Measurements from ENCODE around the gene MEIOB.
"Not testable (repeated sequence)": the region's sequence is repeated elsewhere in the genome, so short reads cannot be mapped to it uniquely, and the experiment has no call there.

The MEIOB gene

DNA sequence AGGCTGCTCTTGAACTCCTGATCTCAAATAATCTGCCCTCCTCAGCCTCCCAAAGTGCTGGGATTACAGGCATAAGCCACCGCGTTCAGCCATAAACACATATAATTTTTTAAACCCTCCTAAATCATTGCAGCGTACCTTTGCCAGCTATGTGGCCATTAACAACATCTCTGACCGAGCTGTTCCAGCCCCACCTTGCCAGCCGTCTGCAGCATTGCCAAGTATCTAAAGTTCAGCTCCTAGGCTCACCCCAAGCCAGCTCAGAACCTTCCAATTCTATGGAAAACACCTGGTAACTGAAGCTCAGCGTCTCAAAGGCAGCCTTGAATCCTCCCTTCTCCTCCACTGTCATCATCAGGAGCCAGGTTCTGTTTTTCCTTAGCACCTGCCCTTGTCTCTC, 5.1 kb upstream of the MEIOB start:
- no peak for DNase-seq

DNA sequence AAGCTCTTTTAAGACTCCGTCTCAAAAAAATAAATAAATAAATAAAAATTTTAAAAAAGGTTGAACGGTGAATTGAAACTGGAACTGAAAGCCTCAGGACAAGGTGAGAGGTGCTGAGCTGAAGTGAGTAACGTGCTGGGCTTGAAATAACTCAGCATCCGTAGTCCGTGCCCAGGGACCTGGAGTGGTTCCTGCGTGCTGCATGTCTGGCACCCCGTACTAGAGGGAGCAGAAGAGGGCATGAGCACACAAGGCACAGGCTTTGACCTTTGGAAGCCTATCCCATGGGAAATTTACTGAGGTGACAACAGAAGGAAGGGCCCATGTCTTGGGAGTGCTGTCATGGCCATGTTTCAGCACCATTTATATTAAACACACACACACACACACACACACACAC, 4.5 kb upstream of the MEIOB start:
- DNase-seq = no peak

DNA sequence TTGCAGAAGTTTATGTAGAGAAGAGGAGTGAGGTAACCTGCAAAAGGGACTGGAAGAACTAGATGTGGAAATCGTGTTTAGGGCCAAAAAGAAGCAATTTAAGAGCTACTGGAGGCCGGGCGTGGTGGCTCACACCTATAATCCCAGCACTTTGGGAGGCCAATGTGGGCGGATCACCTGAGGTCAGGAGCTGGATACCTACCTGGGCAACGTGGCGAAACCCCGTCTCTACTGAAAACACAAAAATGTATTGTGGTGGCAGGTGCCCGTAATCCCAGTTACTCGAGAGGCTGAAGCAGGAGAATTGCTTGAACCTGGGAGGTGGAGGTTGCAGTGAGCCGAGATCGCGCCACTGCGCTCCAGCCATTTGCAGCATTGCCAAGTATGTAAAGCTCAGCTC, 4.1 kb upstream of the MEIOB start:
- not testable (repeated sequence) for DNase-seq

DNA sequence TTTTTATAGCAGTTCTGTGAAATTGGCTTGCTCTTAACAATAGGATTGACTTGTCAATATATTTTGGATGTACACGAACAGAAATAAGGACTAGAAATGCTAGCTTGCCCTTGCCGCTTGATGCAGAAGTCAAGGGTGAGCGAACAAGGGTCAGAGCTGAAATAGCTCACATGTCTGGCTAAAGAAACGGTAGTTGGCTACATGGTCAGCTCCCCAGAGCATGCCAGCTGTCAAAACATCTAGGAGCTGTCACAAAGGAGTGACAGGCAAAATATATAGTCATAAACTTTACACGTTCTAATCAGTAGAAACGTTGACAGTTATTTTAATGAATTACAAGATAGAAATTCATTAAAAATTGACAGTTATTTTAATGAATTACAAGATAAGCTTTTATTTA, 2.9 kb upstream of the MEIOB start:
- DNase-seq = no peak

DNA sequence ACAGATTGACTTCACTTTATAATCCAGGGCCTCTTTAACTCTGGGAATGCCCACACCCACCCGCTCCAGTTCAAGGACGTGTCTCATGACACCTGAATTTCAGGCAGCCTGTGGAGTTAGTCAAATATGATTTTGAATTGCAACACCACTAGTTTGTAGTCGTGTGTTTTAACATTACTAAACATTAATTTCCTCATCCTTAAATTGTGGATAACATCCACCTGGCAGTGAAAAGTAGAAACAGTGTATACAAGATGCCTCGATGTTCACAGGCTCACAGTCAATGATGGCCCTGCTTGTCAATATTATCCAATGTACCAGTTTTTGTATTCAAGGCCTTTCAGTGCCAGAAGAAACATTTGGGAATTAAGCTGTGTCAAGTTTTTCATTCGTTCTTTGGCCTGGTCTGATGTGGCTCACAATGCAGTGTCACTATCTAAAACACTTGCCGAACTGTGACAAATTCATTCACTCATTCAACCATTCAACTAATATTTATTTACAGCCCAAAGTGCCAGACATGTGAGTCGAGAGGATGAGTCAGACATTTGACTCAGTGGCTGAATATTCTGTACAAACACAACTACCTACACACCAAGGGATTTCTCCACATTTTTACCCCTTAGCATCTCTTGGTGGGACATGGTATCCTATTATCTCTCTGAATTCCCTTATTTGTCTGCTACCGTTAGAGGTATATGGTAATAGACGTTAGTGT, 1.4 kb downstream of the MEIOB start:
- DNase-seq = peak; percentile 73

DNA sequence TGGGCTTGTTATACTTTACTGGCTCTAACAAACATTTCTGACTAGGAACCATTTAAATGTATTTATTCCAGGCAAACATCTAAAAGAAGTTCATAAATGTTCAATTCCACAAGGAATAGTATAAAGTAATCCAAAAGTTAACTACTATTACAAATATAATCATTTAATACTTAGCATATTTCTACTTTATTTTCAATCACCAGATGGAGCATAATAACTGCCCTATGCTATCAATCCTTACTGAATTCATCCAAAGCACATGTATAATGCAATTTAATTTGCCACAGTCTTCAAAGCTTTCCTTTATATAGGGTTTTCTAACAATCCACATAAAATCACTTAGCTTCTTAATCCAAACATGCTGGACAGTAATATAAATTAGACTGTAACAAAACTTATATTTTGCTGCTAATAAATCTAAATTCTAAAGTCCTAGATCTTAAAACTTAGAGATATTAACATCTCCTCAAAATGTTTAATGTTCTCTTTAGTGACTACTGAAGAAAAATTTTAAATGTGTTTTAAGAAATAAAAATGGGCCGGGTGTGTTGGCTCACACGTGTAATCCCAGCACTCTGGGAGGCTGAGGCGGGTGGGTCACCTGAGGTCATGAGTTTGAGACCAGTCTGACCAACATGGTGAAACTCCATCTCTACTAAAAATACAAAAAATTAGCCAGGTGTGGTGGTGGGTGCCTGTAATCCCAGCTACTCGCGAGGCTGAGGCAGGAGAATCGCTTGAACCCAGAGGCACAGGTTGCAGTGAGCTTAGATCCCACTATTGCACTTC, 5.9 kb downstream of the MEIOB start:
- no peak for DNase-seq

DNA sequence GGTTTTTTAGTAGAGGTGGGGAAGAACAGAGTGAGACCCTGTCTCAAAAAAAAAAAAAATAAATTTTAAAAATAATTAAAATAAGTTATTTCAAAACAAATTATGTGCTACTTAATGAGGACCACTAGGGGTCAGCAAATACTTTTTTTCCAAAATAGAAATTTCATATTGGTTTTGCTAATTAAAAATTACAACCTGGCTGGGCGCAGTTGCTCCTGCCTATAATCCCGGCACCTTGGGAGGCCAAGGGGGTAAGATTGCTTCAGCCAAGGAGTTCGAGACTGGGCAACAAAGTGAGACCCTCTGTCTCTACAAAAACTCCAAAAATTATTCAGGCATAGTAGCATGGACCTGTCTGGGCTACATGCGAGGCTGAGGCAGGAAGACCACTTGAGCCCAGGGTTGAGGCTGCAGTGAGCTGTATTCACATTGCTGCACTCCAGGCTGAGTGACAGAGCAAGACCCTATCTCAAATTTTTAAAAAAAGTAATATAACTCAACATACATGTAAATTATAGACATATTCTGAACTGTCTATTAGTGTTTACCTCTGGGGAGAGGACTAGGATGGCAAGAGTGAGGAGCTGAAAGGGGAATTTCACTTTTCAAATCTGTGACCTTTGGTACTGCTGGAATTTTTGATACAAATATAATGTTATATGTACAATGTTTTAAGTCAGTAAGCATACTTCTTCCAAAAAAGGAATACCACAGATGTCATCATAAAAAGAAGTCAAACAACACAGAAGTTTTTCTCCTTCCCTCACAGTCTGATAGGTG, 8.1 kb downstream of the MEIOB start:
- peak; percentile 41 for DNase-seq

DNA sequence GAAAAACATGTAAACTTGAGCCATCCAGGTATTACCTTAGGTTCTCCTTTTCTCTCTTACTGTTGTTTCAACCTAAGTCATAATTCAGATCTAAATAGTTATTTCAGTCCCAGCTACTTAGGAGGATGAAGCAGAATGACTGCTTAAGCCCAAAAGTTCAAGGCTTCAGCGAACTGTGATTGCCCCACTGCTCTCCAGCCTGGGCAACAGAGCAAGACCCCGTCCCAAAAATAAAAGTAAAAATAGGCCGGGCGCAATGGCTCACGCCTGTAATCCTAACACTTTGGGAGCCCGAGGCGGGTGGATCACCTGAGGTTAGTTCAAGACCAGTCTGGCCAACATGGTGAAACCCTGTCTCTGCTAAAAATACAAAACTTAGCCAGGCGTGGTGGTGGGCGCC, 9.6 kb downstream of the MEIOB start:
- DNase-seq = no peak

DNA sequence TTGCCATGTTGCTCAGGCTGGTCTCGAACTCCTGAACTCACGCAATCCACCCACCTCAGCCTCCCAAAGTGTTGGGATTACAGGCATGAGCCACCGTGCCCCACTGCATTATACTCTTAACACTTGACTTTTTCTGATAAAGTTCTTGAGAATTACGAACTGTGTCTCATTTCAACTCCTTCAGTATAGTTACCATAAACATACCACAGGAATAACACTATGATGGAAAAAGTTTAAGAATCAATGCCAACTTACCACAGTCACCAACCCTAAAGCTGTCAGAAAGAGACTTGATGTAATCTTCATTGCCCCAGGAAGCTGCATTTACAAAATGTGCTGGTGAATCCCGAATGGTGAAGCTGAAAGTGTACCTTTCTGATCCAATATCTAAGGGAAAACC, 10.2 kb downstream of the MEIOB start:
- DNase-seq = no peak

DNA sequence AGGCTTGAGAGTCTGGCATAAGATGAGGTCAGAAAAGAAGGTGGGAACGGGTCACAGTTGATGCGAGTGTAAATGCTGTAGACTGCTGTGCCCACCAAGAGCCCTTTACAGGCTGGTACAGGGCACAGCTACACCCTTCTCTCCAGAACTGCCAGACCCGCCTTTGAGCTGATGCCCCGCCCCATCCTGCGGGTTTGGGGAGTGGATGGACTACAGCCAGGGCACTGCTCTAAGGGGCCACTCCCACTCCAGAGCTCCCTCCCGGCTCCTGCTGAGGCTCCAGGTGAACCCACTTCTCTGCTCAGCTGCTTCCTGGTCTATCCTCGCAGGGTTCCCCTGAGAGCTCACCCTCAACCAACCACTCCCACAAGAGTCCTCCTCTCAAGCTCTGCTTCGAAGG, 12.3 kb downstream of the MEIOB start:
- no peak for DNase-seq

DNA sequence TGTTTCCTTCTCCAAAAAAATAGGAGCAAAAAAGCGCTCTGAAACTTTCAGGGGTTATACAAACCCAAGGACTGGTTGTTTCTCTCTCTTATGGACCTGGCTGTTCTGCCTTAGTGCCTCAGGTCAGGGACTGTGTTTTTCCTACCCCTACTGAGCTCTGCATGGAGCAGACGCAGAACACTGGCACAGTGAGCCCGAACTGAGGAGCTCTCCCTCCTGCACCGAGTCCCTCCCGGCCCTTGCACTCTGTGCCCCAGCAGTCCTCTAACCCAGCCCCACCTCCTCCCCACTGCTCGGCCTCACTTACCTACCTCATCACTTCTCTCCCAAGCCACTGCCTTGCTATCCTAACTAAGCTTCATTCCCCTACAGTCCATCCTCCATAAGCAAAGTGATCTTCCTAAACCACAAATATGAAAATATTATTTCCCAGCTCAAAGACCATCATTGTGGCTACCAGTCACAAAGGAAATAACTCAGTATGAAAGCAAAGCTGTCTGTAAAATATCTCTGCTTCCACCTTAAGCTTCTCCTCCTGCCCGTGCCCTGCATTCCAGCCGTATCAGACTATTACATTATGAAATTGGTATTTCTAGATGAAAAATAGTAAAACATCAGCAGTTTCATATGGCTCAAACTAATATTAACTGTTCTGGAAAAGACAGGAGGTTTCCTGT, 13.6 kb downstream of the MEIOB start:
- no peak for DNase-seq

DNA sequence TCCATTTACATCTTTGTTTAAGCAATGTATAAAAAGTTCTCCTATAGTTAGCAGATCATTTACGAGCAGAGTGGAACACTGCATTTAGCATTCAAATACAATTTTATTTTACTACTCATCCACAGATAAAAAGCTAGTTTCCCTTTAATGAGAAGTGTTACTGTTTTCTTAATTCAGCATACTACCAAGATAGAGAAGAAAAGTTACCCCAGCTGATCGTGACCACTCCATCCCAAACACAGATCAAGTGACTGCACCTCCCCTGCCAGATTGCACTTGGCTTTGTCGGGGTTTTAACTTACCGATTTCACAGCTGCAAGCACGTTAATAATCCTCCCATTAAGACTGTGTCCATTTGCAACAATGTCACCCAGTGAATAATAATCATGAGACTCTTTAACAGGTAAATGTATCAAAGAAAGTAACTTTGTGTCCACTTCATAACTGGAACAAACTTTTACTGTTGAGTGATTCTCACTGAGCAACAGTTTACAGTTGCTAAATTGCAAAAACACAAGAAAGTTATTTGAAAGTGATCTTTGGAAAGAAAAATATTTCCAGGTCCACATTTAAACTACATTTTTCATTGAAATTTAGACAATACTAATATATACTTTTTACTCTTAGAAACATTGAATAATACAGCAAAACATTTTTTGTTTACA, 14.4 kb downstream of the MEIOB start:
- no peak for DNase-seq

DNA sequence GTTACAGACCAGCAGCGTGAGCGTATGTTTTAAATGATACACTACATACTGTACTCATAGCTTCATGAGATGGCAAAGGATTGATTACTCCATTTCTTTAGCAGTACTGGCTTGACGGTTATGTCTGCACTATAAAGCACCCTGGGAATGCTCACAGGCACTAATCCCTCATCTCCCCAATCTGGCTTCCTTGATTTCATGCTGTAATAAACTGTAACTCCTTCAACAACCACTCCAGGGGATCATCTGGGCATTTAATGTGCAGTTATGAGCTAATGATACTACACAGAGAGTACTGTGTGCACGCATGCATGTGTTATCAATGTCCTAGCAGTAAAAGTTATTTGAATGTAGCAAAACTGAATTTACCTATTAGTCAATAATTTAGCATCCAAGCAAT, 20.2 kb downstream of the MEIOB start:
- no peak for DNase-seq

DNA sequence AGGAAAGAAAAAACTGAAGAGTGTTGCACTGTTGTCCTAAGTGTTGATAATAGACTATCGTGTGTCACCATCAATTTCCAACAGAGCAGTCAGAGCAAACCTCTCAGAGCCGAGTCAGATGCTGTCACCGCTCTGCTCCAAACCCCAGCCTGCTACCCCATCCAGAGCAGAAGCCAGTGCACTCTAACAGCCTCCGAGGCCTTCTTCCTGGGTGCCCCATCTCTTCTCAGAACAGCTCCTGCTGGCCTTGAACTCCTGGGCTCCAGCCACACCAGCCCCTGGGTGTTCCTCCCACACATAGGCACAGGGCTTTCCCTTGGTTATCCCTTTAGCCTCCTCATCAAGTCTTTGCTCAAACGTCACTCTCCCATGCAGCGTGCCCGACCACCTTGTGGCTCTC, 21.0 kb downstream of the MEIOB start:
- DNase-seq = no peak

DNA sequence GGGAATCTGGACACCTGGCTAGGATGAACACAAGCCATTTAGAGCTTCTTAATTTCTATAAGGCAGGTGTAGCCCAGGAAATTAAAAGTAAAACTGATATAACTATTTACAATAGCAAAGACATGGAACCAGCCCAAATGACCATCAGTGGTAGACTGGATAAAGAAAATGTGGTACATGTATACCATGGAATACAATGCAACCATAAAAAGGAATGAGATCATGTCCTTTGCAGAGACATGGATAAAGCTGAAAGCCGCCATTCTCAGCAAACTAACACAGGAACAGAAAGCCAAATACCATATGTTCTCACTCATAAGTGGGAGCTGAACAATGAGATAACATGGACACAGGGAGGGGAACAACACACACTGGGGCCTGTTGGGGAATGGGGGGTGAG, 25.5 kb downstream of the MEIOB start:
- DNase-seq = no peak

DNA sequence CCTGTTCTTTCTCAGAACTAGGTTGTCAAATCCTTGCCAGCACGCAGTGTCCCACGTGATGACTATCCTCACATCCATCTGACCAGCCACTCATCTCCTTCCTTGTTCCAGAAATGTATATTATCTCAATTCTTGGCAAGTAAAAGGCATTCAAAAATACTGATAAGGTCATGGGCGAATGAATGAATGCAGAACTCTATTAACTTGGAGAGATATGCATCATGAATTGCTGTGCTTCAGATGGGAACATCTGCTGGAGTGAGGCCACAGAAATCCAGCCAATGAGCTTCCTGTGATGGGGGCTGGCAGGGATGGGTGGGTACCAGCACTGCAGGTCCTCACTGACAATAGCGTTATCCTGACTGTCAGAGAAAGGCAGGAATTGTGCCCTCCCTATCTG, 26.0 kb downstream of the MEIOB start:
- no peak for DNase-seq

DNA sequence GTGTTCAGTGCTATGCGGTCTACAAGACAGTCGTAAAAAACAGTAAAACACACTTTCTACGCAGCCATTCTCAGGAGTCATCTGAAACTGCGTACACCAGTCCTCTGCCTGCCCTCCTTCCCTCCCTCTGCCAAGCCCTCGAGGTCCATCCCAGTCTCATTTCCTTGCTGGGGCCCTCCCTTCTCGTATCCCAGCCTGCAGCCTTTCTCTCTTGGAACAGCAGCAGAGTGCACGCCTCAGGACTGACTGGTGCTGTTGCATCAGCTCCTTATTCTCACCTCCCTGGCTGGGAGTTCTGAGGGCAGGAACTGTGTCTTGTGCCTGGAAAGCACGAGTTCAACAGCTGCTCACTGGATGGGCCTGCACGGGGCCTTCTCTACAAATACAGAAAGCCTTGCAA, 32.4 kb downstream of the MEIOB start:
- peak; percentile 83 for DNase-seq

DNA sequence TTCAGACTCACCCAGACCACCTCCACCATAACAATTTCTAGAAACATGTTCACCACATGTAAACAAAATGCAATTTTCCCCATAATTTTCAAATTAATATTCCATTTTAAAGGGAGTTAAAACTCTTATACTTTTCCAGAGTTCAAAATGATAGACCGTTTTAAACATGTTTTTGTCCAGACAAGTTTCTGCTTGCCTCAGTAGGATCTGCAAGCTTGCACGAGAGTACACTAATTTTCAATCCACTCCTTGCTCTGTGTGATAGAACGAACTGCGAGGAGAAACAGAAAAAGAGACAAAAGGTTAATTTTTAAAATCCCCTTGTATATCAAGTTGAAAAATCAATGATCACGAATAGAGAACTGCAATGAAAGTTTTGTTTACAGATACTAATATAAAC, 37.9 kb downstream of the MEIOB start:
- DNase-seq = no peak

DNA sequence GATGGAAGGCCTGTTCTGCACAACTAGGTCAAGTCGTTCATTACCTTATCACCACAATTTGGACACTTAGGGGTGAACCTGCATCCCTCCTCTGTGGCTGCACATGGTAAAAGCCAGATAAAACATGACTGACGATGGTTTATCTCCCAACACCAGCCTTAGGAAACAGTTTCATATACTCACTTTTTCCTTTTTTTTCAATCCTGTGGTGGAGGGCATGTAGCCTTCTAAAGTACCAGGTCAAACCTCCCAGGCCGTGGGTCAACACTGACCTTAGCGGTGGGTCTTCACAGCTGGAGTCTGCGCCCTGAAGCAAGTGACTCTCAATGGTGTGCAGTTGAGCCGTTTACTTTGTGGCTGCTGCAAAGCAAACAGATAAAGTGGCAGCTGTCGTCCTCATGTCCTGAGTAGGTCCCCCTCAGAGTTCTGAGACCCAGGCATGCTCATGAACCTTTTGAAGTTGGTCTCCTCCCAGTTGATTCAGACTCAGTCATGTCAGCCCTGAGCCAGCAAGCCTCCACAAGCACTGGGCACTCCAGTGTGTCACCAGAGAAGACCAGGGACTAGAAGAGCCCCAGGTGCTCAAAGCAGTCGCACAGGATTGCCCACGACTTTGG, 39.0 kb downstream of the MEIOB start:
- DNase-seq = no peak

DNA sequence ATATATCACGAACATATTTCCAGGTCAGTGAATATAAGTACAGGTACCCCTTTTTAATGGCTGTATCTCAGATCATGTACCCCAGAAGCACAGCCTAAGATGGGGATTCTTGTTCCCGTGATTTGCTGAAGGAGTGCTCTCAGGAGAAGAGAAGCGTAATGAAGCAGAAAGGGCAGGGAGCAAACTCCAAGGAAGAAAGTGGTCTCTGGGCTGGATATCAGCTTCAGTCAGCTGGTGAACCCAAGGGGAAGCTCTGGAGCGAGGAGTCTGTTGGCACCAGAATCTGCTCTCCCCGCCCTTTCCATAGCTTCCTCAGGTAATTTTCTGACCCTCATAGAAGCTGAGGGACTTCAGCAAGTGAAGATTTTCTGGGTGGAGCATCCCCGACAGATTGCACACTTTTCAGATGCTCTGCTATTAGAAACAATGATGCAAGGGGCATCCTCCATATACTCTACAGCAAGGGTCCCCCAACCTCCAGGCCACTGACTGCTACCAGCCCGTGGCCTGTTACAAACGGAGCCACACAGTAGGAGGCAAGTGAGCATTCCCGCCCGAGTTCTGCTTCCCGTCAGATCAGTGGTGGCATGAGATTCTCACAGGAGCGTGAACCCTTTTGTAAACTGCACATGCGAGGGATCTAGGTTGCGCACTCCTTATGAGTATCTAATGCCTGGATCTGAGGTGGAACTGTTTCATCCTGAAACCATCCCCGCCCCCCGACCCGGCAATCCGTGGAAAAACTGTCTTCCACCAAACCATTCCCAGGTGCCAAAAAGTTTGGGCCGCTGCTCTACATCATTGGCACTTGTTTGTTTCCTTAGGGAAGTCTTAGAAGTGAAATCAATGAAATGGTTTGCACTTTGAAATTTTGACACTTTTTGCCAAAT, 40.5 kb downstream of the MEIOB start:
- DNase-seq = no peak

DNA sequence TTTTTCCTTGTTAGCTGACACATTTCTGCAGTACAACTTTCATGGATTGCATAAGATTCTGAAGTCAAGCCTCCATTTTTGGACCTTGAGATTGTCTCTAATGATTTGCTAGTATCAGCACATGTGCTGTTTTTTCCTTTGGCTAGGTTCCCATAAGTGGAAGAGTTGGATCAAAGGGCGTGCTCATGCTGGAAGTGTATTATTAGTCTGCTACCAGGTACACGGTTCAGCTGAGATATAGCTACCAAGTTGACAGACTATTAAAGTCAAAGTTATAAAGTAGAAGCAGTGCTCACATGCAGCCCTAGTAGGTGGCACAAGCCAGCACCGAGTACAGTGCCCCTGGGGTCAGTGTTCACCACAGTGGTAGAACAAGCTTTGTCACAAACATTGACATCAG, 41.8 kb downstream of the MEIOB start:
- DNase-seq = no peak
